Naive B cell (primary cell): ENCODE measurements around the gene CNDP1. TPM values are rescaled to one million over a fixed set of nuclear protein-coding genes. Genes with fewer than 3 reads are reported as not detected.
A peak's percentile ranks its signal among the peaks of the same experiment; 100 is the strongest.

Experiments
- ATAC-seq, 2 donors: fragments of 150-1000 bp; cut with Tn5 transposase; 2 replicates each; pipeline ENCODE4 v1.10.0; 2021; ENCODE audit warnings: low read depth in 2 of 2, mild to moderate bottlenecking in 2 of 2, moderate library complexity in 2 of 2
- DNase-seq: peaks from one replicate; pipeline ENCODE4 v3.0.0; 2022
- H3K27ac Mint-ChIP-seq, 6 donors: one replicate each; pipeline ENCODE4 v1.8.0; 2020 to 2022; ENCODE audit warnings: mild to moderate bottlenecking in 6 of 6, mixed read lengths in 6 of 6, moderate library complexity in 5 of 6, inconsistent platforms in 2 of 6
- H3K27me3 Mint-ChIP-seq, 3 donors: one replicate each; pipeline ENCODE4 v1.8.0; 2021 to 2022; ENCODE audit warnings: mixed read lengths in 3 of 3, mild to moderate bottlenecking in 1 of 3
- H3K36me3 Mint-ChIP-seq, 2 donors: one replicate each; pipeline ENCODE4 v1.8.0; 2020 to 2022; ENCODE audit warnings: mixed read lengths in 2 of 2, inconsistent platforms in 1 of 2, mild to moderate bottlenecking in 1 of 2
- H3K4me1 Mint-ChIP-seq, 3 donors: one replicate each; pipeline ENCODE4 v1.8.0; 2020 to 2022; ENCODE audit warnings: mixed read lengths in 3 of 3, inconsistent platforms in 1 of 3, mild to moderate bottlenecking in 1 of 3, moderate library complexity in 1 of 3
- H3K4me3 Mint-ChIP-seq, 8 donors: one replicate each; pipeline ENCODE4 v1.8.0; 2020 to 2022; ENCODE audit warnings: mild to moderate bottlenecking in 8 of 8, mixed read lengths in 8 of 8, moderate library complexity in 8 of 8, inconsistent platforms in 2 of 8
- H3K9me3 Mint-ChIP-seq, 7 donors: one replicate each; pipeline ENCODE4 v1.8.0; 2020 to 2022; ENCODE audit warnings: mixed read lengths in 7 of 7, mild to moderate bottlenecking in 5 of 7, inconsistent platforms in 2 of 7, moderate library complexity in 1 of 7
- polyA plus RNA-seq, 6 donors: library from polyadenylated mRNA; unstranded; fragments of 300-500 nt; fragmentation: Illumina TruSeq; gene quantifications; one replicate each; pipeline ENCODE4 v1.2.3, GENCODE V29; 2021; ENCODE audit warnings: low read depth in 6 of 6

The CNDP1 gene
- polyA plus RNA-seq, 6 donors from 2014 or later, result not detected

DNA sequence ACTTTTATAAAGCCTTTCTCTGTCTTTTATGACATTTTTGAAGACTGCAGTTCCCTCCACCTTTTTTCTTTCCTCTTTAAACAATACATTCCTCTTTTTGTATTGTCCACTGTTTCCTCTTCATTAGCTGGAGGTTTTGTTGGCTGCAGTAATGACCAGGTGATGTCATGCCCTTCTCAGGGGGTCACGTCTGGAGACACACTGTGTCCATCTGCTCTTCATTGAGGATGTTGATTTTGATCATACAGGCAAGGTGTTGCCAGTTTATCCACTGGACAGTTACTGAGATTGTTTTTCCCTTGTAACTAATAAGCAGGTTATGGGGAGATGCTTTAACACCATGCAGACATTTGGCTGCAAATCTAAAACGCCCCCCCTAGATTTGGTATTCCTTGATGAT is 83.2 kb downstream of the CNDP1 start:
- no peaks in the 10 kb centered on the region for H3K36me3 Mint-ChIP-seq
- H3K27ac Mint-ChIP-seq, result no peak overlapping the region
- no peak for ATAC-seq
- H3K4me1 Mint-ChIP-seq, result peaks cover 7 to 11% (median 10%) of the 10 kb centered on the region in 3 donors
- H3K4me3 Mint-ChIP-seq, result no peak overlapping the region
- H3K27me3 Mint-ChIP-seq, result no peaks in the 10 kb centered on the region
- peaks cover 0 to 9% (median 0%) of the 10 kb centered on the region in 7 donors for H3K9me3 Mint-ChIP-seq
- no peak for DNase-seq

DNA sequence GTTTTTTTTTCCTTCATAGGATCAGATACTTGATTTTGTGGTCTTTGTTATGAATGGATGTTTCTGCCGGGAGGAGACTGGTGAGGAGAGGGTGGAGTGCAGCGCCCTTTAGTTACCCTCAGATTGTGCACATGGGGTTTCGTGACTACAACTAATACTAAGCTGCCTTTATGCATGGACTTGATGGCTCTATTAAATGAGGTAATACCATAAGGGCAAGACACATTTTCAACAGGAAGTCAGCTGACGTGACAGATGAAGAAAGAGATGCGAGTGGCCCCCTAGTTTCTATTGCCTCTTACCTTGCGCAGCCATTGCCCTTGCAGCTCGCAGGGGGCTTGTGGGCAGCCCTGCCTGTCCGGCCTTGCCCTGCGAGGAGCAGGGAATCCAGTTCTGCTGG is 87.8 kb downstream of the CNDP1 start:
- H3K4me1 Mint-ChIP-seq, result peaks cover 3 to 12% (median 8%) of the 10 kb centered on the region in 3 donors

DNA sequence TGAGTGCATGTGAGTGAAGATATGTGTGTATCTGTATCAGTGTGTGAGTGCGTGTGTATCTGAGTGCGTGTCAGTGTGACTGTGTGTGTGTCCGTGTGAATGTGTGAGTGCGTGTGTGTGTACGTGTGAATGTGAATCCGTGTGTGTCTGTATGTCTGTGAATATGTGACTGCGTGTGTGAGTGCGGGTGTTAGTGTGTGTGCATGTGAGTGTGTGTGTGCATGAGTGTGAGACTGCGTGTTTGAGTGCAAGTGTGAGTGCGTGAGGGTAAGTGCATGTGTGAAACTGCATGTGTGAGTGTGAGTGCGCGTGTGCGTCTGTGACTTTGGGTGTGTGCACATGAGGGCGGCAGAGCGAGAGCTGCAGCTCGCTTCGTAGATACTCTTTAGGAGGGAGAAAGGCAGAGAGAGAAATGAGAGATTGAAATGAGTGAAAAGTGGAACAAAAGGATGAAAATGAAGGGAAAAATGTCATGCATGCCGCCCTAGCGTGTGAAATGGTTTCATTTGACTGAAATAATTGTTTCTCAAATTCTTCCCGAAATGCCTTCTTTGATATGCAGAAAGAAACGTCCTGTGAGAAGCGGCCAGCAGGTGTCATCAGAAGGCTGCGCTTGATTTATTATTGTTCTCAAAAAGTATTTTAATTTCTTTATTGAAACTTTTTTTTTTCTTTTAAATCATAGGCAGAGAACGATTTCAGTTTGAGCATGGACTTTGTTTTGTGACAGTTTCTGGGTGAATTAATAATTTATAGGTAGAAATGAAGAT is 88.9 kb downstream of the CNDP1 start:
- DNase-seq (no peak), ATAC-seq (no peak)
- H3K27me3 Mint-ChIP-seq, result no peaks in the 10 kb centered on the region
- no peaks in the 10 kb centered on the region for H3K36me3 Mint-ChIP-seq
- no peak overlapping the region for H3K4me3 Mint-ChIP-seq
- H3K4me1 Mint-ChIP-seq, result peaks cover 11 to 16% (median 12%) of the 10 kb centered on the region in 3 donors
- no peaks in the 10 kb centered on the region for H3K9me3 Mint-ChIP-seq
- no peak overlapping the region for H3K27ac Mint-ChIP-seq

More for the DNA sequence above, 87.8 kb downstream of the CNDP1 start:
- H3K36me3 Mint-ChIP-seq, result no peaks in the 10 kb centered on the region
- DNase-seq (no peak), ATAC-seq (no peak)
- no peak overlapping the region for H3K4me3 Mint-ChIP-seq
- no peak overlapping the region for H3K27ac Mint-ChIP-seq
- no peaks in the 10 kb centered on the region for H3K9me3 Mint-ChIP-seq
- no peaks in the 10 kb centered on the region for H3K27me3 Mint-ChIP-seq

DNA sequence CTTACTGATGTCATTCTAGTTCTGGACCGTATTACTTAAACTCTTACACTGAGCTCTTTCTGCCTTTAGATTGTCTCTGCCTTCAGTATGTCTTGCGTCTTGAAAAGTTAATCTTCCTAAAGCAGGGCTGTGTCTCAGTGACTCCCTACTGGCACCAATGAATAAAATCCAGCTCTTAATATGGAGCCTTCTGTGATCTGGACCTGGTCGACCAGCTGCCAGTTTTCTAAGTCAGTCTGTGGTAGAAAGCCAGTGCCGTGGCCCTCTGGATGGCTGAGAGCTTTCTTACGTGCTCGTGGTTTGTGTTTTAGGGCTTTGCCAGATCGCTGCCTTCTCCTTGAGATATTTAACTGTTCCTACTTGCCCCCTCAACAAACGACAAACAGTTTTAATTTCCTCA is 90.2 kb downstream of the CNDP1 start:
- Mint-ChIP-seq H3K27ac (no peak overlapping the region), H3K27me3 (no peaks in the 10 kb centered on the region), H3K36me3 (no peaks in the 10 kb centered on the region), H3K9me3 (no peaks in the 10 kb centered on the region), H3K4me3 (no peak overlapping the region), H3K4me1 (peaks cover 11 to 16% (median 12%) of the 10 kb centered on the region in 3 donors)
- no peak for DNase-seq
- no peak for ATAC-seq

DNA sequence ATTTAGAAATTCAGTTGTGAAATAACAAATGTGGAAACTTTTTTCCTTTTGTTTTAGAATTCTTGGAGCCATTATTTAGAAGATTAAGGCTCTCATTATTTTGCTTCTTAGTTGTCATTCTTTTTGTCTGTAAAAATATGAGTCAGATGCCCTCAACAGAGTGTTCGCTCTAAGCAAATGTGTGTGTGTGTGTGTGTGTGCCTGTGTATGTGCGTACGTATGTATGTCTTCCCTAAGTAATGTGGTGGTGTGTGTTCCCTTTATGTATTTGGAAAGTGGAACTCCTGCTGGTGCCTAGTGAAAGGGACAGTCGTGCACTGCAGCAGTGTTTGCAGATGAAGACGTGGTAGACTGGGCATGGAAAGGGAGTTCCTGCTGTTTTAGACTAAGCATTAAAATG is 90.9 kb downstream of the CNDP1 start:
- no peak for ATAC-seq
- H3K27me3 Mint-ChIP-seq, result no peaks in the 10 kb centered on the region
- no peak for DNase-seq
- no peaks in the 10 kb centered on the region for H3K9me3 Mint-ChIP-seq
- H3K27ac Mint-ChIP-seq, result peak overlapping the region in 1 of 6 donors; percentile 32
- no peak overlapping the region for H3K4me3 Mint-ChIP-seq
- H3K4me1 Mint-ChIP-seq, result peaks cover 11 to 16% (median 12%) of the 10 kb centered on the region in 3 donors
- no peaks in the 10 kb centered on the region for H3K36me3 Mint-ChIP-seq

DNA sequence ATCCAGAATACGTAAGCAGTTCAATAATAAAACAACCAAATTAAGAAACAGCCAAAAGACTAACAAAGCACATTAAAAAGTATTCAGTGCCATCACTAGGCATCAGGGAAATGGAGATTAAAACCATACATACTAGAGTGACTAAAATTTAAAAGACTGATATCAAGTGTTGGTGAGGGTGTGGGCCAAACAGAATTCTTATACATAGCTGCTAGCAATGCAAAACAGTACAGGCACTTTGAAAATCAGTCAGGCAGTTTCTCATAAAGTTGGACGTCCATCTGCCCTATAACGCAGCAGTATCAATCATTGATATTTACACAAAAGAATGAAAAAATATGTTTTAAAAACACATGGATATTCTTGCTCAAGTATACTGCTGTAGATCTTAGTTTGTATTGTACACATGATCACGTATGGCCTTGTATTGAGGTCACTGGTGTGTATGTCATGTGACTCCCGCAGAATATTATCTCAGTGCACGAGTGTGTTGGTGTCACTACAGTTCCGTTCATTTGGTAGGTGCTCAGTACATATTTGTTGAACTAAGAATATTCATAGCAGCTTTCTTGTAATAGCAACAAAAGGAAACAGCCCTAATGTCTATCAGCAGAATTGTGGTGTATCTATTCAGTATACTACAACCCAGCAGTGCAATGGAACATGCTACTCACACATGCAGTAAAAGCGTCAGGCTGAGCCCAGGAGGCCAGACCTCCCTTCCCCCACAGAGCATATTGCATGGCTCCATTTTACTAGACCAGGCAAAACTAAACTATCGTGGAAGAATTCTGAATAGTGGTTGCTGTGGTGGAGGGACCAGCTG is 92.0 kb downstream of the CNDP1 start:
- no peak overlapping the region for H3K4me3 Mint-ChIP-seq
- ATAC-seq (no peak), DNase-seq (no peak)
- H3K9me3 Mint-ChIP-seq, result no peaks in the 10 kb centered on the region
- peaks cover 12 to 16% (median 14%) of the 10 kb centered on the region in 3 donors for H3K4me1 Mint-ChIP-seq
- no peak overlapping the region for H3K27ac Mint-ChIP-seq
- H3K36me3 Mint-ChIP-seq, result peaks cover 5 to 7% of the 10 kb centered on the region in 2 donors
- no peaks in the 10 kb centered on the region for H3K27me3 Mint-ChIP-seq

DNA sequence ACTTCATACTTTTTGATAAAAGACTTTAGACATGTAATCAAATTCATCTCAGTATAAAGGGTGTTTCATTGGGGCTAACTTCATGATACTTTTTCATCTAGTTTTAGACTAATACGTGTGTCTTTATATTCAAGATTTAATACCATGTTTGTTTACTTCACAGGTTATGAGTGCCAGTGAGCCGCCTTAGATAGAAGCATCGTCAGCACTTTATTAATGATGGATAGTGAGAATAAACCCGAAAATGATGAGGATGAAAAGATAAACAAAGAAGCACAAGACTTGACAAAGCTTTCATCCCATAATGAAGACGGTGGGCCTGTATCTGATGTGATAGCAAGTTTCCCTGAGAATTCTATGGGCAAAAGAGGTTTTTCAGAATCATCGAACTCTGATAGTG is 96.5 kb downstream of the CNDP1 start:
- H3K4me3 Mint-ChIP-seq, result no peak overlapping the region

DNA sequence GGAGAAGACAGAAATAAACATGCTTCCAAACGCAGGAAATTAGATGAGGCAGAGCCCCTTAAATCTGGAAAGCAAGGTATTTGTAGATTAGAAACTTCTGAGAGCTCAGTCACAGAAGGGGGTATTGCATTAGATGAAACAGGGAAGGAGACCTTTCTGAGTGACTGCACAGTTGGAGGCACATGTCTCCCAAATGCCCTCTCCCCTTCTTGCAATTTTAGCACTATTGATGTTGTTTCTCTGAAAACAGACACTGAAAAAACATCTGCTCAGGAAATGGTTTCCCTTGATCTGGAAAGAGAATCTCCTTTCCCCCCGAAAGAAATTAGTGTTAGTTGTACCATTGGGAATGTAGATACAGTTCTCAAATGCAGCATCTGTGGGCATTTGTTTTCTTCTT is 96.9 kb downstream of the CNDP1 start:
- no peaks in the 10 kb centered on the region for H3K27me3 Mint-ChIP-seq
- peak overlapping the region in 1 of 6 donors; percentile 29 for H3K27ac Mint-ChIP-seq
- DNase-seq, result no peak
- no peak for ATAC-seq
- no peaks in the 10 kb centered on the region for H3K9me3 Mint-ChIP-seq
- H3K4me1 Mint-ChIP-seq, result peaks cover 6 to 25% (median 23%) of the 10 kb centered on the region in 3 donors
- no peak overlapping the region for H3K4me3 Mint-ChIP-seq
- peaks cover 41 to 48% of the 10 kb centered on the region in 2 donors for H3K36me3 Mint-ChIP-seq

More for the DNA sequence above, 96.5 kb downstream of the CNDP1 start:
- peaks cover 6 to 25% (median 23%) of the 10 kb centered on the region in 3 donors for H3K4me1 Mint-ChIP-seq
- DNase-seq (no peak), ATAC-seq (no peak)
- H3K27ac Mint-ChIP-seq, result peak overlapping the region in 2 of 6 donors; percentile 17 to 29
- H3K9me3 Mint-ChIP-seq, result no peaks in the 10 kb centered on the region
- H3K27me3 Mint-ChIP-seq, result no peaks in the 10 kb centered on the region
- peaks cover 41 to 48% of the 10 kb centered on the region in 2 donors for H3K36me3 Mint-ChIP-seq

DNA sequence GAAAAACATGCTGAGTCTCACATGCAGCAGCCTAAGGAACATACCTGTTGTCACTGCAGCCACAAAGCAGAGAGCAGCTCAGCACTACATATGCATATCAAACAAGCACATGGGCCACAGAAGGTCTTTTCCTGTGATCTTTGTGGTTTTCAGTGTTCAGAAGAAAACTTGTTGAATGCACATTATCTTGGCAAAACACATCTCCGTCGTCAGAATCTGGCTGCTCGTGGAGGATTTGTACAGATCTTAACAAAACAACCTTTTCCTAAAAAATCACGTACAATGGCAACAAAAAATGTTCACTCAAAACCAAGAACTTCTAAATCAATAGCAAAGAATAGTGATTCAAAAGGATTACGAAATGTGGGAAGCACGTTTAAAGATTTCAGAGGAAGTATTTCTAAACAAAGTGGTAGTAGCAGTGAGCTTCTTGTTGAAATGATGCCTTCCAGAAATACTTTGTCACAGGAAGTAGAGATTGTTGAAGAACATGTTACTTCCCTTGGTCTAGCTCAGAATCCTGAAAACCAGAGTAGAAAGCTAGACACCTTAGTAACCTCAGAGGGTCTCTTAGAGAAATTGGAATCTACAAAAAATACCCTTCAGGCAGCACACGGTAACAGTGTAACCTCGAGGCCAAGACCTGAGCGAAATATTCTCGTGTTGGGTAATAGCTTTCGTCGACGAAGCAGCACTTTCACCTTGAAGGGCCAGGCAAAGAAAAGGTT is 97.5 kb downstream of the CNDP1 start:
- ATAC-seq, result no peak
- Mint-ChIP-seq H3K27me3 (no peaks in the 10 kb centered on the region), H3K9me3 (no peaks in the 10 kb centered on the region), H3K4me3 (no peak overlapping the region), H3K27ac (peak overlapping the region in 1 of 6 donors; percentile 9), H3K36me3 (peaks cover 41 to 48% of the 10 kb centered on the region in 2 donors), H3K4me1 (peaks cover 6 to 24% (median 23%) of the 10 kb centered on the region in 3 donors)
- no peak for DNase-seq

DNA sequence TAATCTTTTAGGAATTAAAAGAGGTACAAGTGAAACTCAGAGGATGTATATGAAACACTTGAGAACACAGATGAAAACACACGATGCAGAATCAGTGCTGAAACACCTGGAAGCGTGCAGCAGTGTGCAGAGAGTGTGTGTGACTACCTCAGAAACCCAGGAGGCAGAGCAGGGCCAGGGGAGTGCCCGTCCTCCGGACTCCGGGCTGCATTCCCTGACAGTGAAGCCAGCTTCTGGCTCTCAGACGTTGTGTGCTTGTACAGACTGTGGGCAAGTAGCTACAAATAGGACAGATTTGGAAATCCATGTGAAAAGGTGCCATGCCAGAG is 98.0 kb downstream of the CNDP1 start:
- no peaks in the 10 kb centered on the region for H3K27me3 Mint-ChIP-seq
- no peak overlapping the region for H3K27ac Mint-ChIP-seq
- H3K9me3 Mint-ChIP-seq, result no peaks in the 10 kb centered on the region
- H3K4me3 Mint-ChIP-seq, result no peak overlapping the region
- H3K4me1 Mint-ChIP-seq, result peaks cover 2 to 22% (median 18%) of the 10 kb centered on the region in 3 donors
- DNase-seq (no peak), ATAC-seq (no peak)
- H3K36me3 Mint-ChIP-seq, result peaks cover 41 to 48% of the 10 kb centered on the region in 2 donors

DNA sequence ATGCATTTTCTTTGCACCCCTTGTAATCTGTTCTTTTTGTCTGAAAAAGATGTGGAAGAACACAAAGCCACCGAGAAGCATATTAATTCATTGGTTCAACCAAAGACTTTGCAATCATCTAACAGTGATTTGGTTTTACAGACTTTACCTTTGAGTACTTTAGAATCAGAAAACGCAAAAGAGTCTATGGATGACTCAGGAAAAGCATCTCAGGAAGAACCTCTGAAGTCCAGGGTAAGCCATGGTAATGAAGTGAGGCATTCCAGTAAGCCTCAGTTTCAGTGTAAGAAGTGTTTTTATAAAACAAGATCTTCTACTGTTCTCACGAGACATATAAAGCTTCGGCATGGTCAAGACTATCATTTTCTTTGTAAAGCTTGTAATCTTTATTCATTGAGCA is 98.6 kb downstream of the CNDP1 start:
- ATAC-seq (no peak), DNase-seq (no peak)
- Mint-ChIP-seq H3K36me3 (peaks cover 41 to 48% of the 10 kb centered on the region in 2 donors), H3K4me1 (peaks cover under 1 to 19% (median 13%) of the 10 kb centered on the region in 3 donors), H3K27me3 (no peaks in the 10 kb centered on the region), H3K4me3 (no peak overlapping the region), H3K27ac (no peak overlapping the region), H3K9me3 (no peaks in the 10 kb centered on the region)

DNA sequence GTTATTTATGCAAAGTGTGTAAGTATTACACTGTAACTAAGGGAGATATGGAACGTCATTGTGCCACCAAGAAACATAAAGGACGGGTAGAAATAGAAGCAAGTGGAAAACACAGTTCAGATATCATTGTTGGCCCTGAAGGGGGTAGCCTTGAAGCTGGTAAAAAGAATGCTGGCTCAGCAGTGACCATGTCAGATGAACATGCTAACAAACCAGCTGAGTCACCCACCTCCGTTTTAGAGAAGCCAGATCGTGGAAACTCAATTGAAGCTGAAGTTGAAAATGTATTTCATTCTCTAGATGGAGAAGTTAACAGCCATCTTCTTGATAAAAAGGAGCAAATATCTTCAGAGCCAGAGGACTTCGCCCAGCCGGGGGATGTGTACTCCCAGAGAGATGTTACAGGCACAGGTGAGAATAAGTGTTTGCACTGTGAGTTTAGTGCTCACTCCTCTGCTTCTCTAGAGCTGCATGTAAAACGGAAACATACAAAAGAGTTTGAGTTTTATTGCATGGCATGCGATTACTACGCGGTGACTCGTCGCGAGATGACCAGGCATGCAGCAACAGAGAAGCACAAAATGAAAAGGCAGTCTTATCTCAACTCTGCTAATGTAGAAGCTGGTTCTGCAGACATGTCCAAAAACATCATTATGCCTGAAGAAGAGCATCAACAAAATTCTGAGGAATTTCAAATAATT is 99.5 kb downstream of the CNDP1 start:
- no peak overlapping the region for H3K4me3 Mint-ChIP-seq
- H3K9me3 Mint-ChIP-seq, result no peaks in the 10 kb centered on the region
- ATAC-seq (no peak), DNase-seq (no peak)
- no peaks in the 10 kb centered on the region for H3K27me3 Mint-ChIP-seq
- H3K36me3 Mint-ChIP-seq, result peaks cover 41 to 48% of the 10 kb centered on the region in 2 donors
- H3K27ac Mint-ChIP-seq, result no peak overlapping the region
- peaks cover 0 to 18% (median 11%) of the 10 kb centered on the region in 3 donors for H3K4me1 Mint-ChIP-seq
